Transverse colon (tissue), 3 donors: Measurements from ENCODE around the gene DMAP1.

Source experiments
- POLR2A ChIP-seq: fragments of 450-650 bp; IDR thresholded peaks from one replicate; pipeline ENCODE4 v1.6.1; 2016; ENCODE audit warnings: antibody characterized with exemption, mild to moderate bottlenecking, moderate library complexity
- TF ChIP-seq, protein P1 (sequence below), 5 experiments: fragments of 200-600 bp in 3 of 5; fragments of 450-650 bp in 2 of 5; sonication (generic) in 3 of 5; IDR thresholded peaks; 1 replicate in 2 of 5; 2 replicates in 3 of 5; pipeline ENCODE4 v1.5.1; 2016 to 2017; ENCODE audit warnings: antibody characterized with exemption in 5 of 5, inconsistent platforms in 3 of 5, mild to moderate bottlenecking in 2 of 5, moderate library complexity in 1 of 5

DNA sequence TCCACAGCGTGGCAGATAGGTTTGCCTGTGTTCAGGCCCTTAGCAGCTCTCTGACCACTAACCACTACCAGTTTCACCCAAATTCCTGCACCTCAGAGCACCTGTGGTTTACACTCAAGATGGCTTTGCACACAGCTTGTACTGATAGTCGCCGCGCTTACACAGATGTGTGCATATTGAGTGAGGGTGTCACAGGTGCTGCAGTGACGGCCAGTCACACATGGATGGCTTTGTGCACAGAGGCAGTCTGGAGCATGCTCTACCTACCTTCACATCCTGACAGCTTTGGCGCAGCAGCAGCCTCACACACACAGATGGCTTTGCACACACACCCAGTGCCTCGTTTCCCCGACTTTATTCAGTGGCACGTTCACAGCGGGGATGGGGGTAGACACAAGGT, 7.5 kb downstream of the DMAP1 start:
- TF ChIP-seq, protein P1, sequence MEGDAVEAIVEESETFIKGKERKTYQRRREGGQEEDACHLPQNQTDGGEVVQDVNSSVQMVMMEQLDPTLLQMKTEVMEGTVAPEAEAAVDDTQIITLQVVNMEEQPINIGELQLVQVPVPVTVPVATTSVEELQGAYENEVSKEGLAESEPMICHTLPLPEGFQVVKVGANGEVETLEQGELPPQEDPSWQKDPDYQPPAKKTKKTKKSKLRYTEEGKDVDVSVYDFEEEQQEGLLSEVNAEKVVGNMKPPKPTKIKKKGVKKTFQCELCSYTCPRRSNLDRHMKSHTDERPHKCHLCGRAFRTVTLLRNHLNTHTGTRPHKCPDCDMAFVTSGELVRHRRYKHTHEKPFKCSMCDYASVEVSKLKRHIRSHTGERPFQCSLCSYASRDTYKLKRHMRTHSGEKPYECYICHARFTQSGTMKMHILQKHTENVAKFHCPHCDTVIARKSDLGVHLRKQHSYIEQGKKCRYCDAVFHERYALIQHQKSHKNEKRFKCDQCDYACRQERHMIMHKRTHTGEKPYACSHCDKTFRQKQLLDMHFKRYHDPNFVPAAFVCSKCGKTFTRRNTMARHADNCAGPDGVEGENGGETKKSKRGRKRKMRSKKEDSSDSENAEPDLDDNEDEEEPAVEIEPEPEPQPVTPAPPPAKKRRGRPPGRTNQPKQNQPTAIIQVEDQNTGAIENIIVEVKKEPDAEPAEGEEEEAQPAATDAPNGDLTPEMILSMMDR (IDR thresholded peaks at IDR 0.05), result no peak
- TF ChIP-seq POLR2A, result no peak
